GM12865 (cell line): Measurements from ENCODE around the gene RAP2B.

ENCODE experiments used
- DNase-seq: peaks from one replicate; pipeline ENCODE4 v3.0.0; 2010; ENCODE audit warnings: low read depth
- H3K4me3 ChIP-seq: 2 replicates; pipeline ENCODE4 v1.5.1; 2011; ENCODE audit warnings: mild to moderate bottlenecking, low read depth, low read length, control low read depth
- TF ChIP-seq, protein P1 (sequence below): IDR thresholded peaks from 2 replicates; pipeline ENCODE4 v1.5.1; 2011; ENCODE audit warnings: low read length, control low read depth, low read depth, inconsistent platforms; ENCODE audit not compliant: insufficient read depth; ENCODE audit errors: missing control alignments

RAP2B gene

DNA sequence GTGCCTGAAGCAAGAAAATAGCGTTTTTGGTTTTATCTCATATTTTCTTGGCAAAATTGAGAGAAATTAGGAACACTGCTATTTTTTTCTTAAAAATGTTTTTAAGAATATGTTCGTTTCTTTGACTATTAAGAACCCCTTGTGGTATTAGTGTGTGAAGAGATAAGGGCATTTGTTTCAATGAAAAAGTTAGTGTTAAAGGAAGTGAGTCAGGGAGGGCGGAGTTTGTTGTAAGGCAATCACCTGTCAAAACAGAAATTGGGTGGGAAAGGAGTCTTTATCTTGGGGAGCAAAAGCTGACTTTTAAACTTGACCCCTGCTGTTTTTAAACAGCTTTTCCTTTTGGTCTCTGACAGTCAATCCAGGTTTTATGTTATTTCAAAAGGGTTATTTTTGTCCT is 4.2 kb downstream of the RAP2B start:
- TF ChIP-seq, protein P1, sequence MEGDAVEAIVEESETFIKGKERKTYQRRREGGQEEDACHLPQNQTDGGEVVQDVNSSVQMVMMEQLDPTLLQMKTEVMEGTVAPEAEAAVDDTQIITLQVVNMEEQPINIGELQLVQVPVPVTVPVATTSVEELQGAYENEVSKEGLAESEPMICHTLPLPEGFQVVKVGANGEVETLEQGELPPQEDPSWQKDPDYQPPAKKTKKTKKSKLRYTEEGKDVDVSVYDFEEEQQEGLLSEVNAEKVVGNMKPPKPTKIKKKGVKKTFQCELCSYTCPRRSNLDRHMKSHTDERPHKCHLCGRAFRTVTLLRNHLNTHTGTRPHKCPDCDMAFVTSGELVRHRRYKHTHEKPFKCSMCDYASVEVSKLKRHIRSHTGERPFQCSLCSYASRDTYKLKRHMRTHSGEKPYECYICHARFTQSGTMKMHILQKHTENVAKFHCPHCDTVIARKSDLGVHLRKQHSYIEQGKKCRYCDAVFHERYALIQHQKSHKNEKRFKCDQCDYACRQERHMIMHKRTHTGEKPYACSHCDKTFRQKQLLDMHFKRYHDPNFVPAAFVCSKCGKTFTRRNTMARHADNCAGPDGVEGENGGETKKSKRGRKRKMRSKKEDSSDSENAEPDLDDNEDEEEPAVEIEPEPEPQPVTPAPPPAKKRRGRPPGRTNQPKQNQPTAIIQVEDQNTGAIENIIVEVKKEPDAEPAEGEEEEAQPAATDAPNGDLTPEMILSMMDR = no peak
- no peak overlapping the region for H3K4me3 ChIP-seq
- DNase-seq = no peak

GRCh38 chr3:153166796-153167195 is 4.8 kb downstream of the RAP2B start:
- H3K4me3 ChIP-seq = no peak overlapping the region
- no peak for DNase-seq
- TF ChIP-seq, protein P1 = no peak

DNA sequence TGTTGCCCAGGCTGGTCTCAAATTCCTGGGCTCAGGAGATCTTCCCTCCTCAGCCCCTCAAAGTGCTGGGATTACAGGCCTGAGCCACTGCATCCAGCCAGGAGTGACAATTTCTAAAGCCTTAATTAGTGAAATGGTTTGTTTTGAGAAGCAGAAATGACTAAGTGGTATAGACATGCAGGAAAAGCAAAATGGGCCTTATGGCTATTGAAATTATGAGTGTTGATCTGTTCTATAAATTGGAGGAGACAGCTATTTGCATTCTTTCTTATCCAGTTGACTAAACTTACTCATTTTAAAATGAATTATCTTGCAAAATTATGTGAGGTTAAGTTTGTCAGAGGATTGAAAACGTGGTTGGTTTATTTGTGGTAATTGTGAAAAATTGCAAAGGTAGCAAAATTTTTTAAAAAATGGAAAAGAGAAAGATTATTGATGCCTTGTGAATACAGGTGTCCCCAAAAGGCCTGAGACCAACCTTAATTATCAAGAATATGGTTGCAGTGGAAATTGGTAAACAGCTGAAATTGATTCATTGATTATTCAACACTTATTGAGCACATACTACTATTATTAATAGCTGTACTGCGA is 7.9 kb downstream of the RAP2B start:
- no peak for DNase-seq
- TF ChIP-seq, protein P1 = no peak
- H3K4me3 ChIP-seq = no peak overlapping the region

DNA sequence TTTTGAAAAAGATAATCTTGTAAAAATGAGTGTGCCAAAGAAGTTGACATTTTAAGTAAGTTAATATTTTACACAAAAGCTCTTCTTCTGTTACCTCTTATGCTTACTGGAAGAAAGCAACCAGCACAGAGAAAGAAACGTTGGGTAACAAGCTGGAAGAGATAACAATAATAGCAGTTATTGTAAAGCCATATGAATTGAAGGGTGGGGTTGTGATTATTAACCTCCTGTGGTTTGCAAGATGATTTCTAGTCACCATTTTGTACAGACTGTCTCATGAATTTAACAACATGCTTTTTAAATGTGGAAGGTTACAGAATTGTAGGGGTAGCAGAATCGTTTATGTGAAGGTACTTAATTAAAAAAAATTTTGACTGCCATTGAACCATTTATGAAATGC is 9.2 kb downstream of the RAP2B start:
- no peak for DNase-seq
- TF ChIP-seq, protein P1 = no peak
- H3K4me3 ChIP-seq = no peak overlapping the region

GRCh38 chr3:153171918-153172317 is 9.9 kb downstream of the RAP2B start:
- H3K4me3 ChIP-seq = no peak overlapping the region
- TF ChIP-seq, protein P1 = no peak
- DNase-seq = no peak

GRCh38 chr3:153172796-153173757 is 11.1 kb downstream of the RAP2B start:
- TF ChIP-seq, protein P1 = no peak
- H3K4me3 ChIP-seq = no peak overlapping the region
- DNase-seq = no peak
